ENCODE measurements around the gene MROH2B. TPM values are rescaled to one million over a fixed set of nuclear protein-coding genes. Genes with fewer than 3 reads are reported as not detected.

Gene MROH2B
- polyA plus RNA-seq, 1 donor from 2014 or later, result not detected

GRCh38 chr5:40995801-40996586, 75.1 kb downstream of the MROH2B start:
- Histone ChIP-seq H4K20me1 (ENCODE audit: insufficient read depth) (no peaks in the 10 kb centered on the region), H3F3A (ENCODE audit: insufficient read depth, low read length, poor library complexity, severe bottlenecking) (no peaks in the 10 kb centered on the region), H3K9ac (ENCODE audit: low read length) (no peak overlapping the region), H3K4me3 (ENCODE audit: low read length) (no peak overlapping the region), H3K27ac (ENCODE audit: low read length) (no peak overlapping the region), H3K27me3 (ENCODE audit: insufficient read depth, low read depth, low read length) (no peaks in the 10 kb centered on the region), H3K36me3 (ENCODE audit: insufficient read depth, low read length) (no peaks in the 10 kb centered on the region), H3K79me2 (replicated peaks; ENCODE audit: insufficient read depth, low read length) (no peaks in the 10 kb centered on the region), H3K9me3 (ENCODE audit: low read length) (no peaks in the 10 kb centered on the region), H3K9me2 (ENCODE audit: insufficient read depth, low read length) (no peaks in the 10 kb centered on the region), H2AFZ (ENCODE audit: low read depth, low read length) (no peak overlapping the region), H3K4me2 (ENCODE audit: low read length) (no peak overlapping the region)
- TF ChIP-seq SMC3 (conservative IDR thresholded peaks at IDR 0.05; ENCODE audit: poor library complexity), result no peak
- TF ChIP-seq, protein P1, sequence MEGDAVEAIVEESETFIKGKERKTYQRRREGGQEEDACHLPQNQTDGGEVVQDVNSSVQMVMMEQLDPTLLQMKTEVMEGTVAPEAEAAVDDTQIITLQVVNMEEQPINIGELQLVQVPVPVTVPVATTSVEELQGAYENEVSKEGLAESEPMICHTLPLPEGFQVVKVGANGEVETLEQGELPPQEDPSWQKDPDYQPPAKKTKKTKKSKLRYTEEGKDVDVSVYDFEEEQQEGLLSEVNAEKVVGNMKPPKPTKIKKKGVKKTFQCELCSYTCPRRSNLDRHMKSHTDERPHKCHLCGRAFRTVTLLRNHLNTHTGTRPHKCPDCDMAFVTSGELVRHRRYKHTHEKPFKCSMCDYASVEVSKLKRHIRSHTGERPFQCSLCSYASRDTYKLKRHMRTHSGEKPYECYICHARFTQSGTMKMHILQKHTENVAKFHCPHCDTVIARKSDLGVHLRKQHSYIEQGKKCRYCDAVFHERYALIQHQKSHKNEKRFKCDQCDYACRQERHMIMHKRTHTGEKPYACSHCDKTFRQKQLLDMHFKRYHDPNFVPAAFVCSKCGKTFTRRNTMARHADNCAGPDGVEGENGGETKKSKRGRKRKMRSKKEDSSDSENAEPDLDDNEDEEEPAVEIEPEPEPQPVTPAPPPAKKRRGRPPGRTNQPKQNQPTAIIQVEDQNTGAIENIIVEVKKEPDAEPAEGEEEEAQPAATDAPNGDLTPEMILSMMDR (IDR thresholded peaks at IDR 0.05; ENCODE audit: poor library complexity, severe bottlenecking), result no peak
- TF ChIP-seq EP300 (conservative IDR thresholded peaks at IDR 0.05; ENCODE audit: poor library complexity, severe bottlenecking), result no peak
- TF ChIP-seq REST (IDR thresholded peaks at IDR 0.05; ENCODE audit: borderline replicate concordance), result no peak
- no peak for TF ChIP-seq MXI1 (conservative IDR thresholded peaks at IDR 0.05; ENCODE audit: poor library complexity, severe bottlenecking)
- no peak for TF ChIP-seq RAD21 (conservative IDR thresholded peaks at IDR 0.05)
- TF ChIP-seq POLR2AphosphoS5 (IDR thresholded peaks at IDR 0.05), result no peak
- no peak for TF ChIP-seq TAF1 (IDR thresholded peaks at IDR 0.05; ENCODE audit: low read depth)
- TF ChIP-seq EZH2 (IDR thresholded peaks at IDR 0.05; ENCODE audit: borderline replicate concordance, insufficient read depth, low read length, poor library complexity, severe bottlenecking), result no peak

DNA sequence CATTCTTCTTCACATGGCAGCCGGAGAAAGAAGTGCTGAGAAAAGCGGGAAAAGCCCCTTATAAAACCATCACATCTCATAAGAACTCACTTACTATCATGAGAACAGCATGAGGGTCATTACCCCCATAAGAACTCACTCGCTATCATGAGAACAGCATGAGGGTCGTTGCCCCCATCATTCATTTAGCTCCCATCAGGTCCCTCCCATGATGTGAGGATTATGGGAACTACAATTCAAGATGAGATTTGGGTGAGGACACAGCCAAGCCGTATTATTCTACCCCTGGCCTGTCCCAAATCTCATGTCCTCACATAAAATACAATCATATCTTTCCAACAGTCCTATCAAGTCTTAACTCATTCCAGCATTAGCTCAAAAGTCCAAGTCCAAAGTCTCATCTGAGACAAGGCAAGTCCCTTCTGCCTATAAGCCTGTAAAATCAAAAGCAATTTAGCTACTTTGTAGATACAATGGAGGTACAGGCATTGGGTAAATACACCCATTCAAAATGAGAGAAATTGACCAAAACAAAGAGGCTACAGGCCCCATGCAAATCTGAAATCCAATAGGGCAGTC, 79.1 kb downstream of the MROH2B start:
- Histone ChIP-seq H3K36me3 (ENCODE audit: insufficient read depth, low read length) (no peaks in the 10 kb centered on the region), H3K9ac (ENCODE audit: low read length) (no peak overlapping the region), H4K20me1 (ENCODE audit: insufficient read depth) (no peaks in the 10 kb centered on the region), H3K9me3 (ENCODE audit: low read length) (no peaks in the 10 kb centered on the region), H2AFZ (ENCODE audit: low read depth, low read length) (no peak overlapping the region), H3K4me3 (ENCODE audit: low read length) (no peak overlapping the region), H3K4me2 (ENCODE audit: low read length) (no peak overlapping the region), H3K79me2 (replicated peaks; ENCODE audit: insufficient read depth, low read length) (no peaks in the 10 kb centered on the region), H3K9me2 (ENCODE audit: insufficient read depth, low read length) (no peaks in the 10 kb centered on the region), H3K27me3 (ENCODE audit: insufficient read depth, low read depth, low read length) (no peaks in the 10 kb centered on the region), H3K27ac (ENCODE audit: low read length) (no peak overlapping the region), H3F3A (ENCODE audit: insufficient read depth, low read length, poor library complexity, severe bottlenecking) (no peaks in the 10 kb centered on the region)
- TF ChIP-seq, protein P1 (IDR thresholded peaks at IDR 0.05; ENCODE audit: poor library complexity, severe bottlenecking), result no peak
- TF ChIP-seq TAF1 (IDR thresholded peaks at IDR 0.05; ENCODE audit: low read depth), result no peak
- TF ChIP-seq SMC3 (conservative IDR thresholded peaks at IDR 0.05; ENCODE audit: poor library complexity), result no peak

Measured in neural cell (in vitro differentiated cells).